ENCODE data around the gene PIK3R2.

Gene PIK3R2

DNA sequence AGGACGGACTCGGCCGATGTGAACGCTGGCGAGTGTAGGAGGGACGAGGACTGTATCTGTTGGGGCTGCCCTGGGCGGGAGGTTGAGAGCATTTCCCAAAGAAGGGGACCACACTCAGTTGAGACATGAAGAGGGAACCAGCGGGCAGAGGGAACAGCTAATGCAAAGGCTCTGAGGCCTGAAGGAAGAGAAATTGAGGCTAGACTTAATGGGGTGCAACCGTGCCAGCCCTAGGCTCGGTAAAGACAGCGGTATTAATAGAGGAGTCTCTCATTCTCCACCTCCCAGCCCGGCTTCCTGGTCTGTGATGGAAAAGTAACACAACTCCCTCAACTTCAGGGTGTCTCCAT lies 41.2 kb downstream of the PIK3R2 start:
- peak overlapping the region; percentile 90 for H3K4me3 ChIP-seq (ENCODE audit: low read length, poor library complexity, severe bottlenecking)
- peaks cover 12% of the 10 kb centered on the region for H3K79me2 ChIP-seq (ENCODE audit: insufficient read depth, low read length)
- no peaks in the 10 kb centered on the region for H3K9me3 ChIP-seq (ENCODE audit: insufficient read depth, low read depth, low read length)
- peaks cover 17% of the 10 kb centered on the region for H3K4me1 ChIP-seq (ENCODE audit: insufficient read depth, low read length, poor library complexity, severe bottlenecking)
- TF ChIP-seq CTCF (conservative IDR thresholded peaks at IDR 0.05; ENCODE audit: low read length) (no peak), EZH2phosphoT487 (IDR thresholded peaks at IDR 0.05; ENCODE audit: borderline replicate concordance) (no peak)
- H3F3A ChIP-seq (ENCODE audit: low read depth): 0 out of 2 replicates have a peak, but pooled peaks cover 7% of the 10 kb centered on the region
- peaks cover 2% of the 10 kb centered on the region; the same call in 1 of the 2 replicates for H3K36me3 ChIP-seq (ENCODE audit: insufficient read depth, low read length)
- H3K27me3 ChIP-seq (ENCODE audit: insufficient read depth, low read length, poor library complexity, severe bottlenecking): no peaks in the 10 kb centered on the region
- peak overlapping the region; percentile 84 for H3K9ac ChIP-seq (ENCODE audit: low read depth, low read length, poor library complexity, severe bottlenecking)
- no peak overlapping the region for H2AFZ ChIP-seq (ENCODE audit: low read length)
- H3K9me2 ChIP-seq (replicated peaks; ENCODE audit: low read depth, low read length): no peaks in the 10 kb centered on the region
- H3K4me2 ChIP-seq (ENCODE audit: low read depth, low read length, poor library complexity, severe bottlenecking): peak overlapping the region; percentile 88
- peaks cover 7% of the 10 kb centered on the region for H4K20me1 ChIP-seq (ENCODE audit: insufficient read depth, low read length, poor library complexity, severe bottlenecking)

DNA sequence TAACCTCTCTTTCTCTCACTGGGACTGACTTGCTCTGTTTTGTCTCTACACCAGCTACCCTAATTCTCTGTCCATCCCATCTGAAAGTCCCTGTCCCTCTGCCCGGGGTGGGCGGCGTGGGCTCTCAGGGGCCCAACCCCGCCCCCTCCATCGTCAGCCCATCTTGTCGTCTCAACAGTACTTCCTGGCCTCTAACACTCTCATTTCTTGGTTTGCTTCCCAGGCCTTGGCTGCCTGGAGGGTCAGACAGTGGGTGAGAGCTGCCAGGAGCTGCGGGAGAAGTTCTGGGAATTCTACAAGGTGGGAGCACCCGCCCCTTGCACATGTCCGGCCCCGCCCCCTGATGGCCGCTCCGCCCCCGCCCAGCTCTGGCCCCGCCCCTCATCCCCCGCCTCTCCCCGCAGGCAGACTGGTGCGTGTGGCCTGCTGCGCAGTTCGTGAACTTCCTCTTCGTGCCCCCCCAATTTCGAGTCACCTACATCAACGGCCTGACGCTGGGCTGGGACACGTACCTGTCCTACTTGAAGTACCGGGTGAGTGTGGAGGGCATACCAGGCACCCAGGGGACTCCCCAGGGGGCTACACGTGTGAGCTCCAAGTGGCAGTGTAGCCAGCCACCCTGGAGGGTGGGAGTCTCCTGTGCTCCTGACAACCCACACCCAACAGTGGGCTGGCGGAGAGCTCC lies 41.7 kb downstream of the PIK3R2 start:
- Histone ChIP-seq H4K20me1 (ENCODE audit: insufficient read depth, low read length, poor library complexity, severe bottlenecking) (peaks cover 7% of the 10 kb centered on the region), H3F3A (ENCODE audit: low read depth) (0 out of 2 replicates have a peak, but pooled peaks cover 7% of the 10 kb centered on the region), H3K9me3 (ENCODE audit: insufficient read depth, low read depth, low read length) (no peaks in the 10 kb centered on the region), H3K9ac (ENCODE audit: low read depth, low read length, poor library complexity, severe bottlenecking) (no peak overlapping the region), H3K36me3 (ENCODE audit: insufficient read depth, low read length) (peaks cover 2% of the 10 kb centered on the region; the same call in 1 of the 2 replicates), H2AFZ (ENCODE audit: low read length) (no peak overlapping the region), H3K4me1 (ENCODE audit: insufficient read depth, low read length, poor library complexity, severe bottlenecking) (peaks cover 17% of the 10 kb centered on the region), H3K9me2 (replicated peaks; ENCODE audit: low read depth, low read length) (no peaks in the 10 kb centered on the region), H3K27me3 (ENCODE audit: insufficient read depth, low read length, poor library complexity, severe bottlenecking) (no peaks in the 10 kb centered on the region), H3K79me2 (ENCODE audit: insufficient read depth, low read length) (peaks cover 12% of the 10 kb centered on the region), H3K4me2 (ENCODE audit: low read depth, low read length, poor library complexity, severe bottlenecking) (peak overlapping the region; percentile 88), H3K4me3 (ENCODE audit: low read length, poor library complexity, severe bottlenecking) (peak overlapping the region; percentile 90)
- TF ChIP-seq EZH2phosphoT487 (IDR thresholded peaks at IDR 0.05; ENCODE audit: borderline replicate concordance) (no peak), CTCF (conservative IDR thresholded peaks at IDR 0.05; ENCODE audit: low read length) (no peak)

- H3K9ac ChIP-seq (ENCODE audit: low read depth, low read length, poor library complexity, severe bottlenecking): no peak overlapping the region
- H3K27me3 ChIP-seq (ENCODE audit: insufficient read depth, low read length, poor library complexity, severe bottlenecking): no peaks in the 10 kb centered on the region
- H2AFZ ChIP-seq (ENCODE audit: low read length): no peak overlapping the region
- no peak overlapping the region for H3K4me2 ChIP-seq (ENCODE audit: low read depth, low read length, poor library complexity, severe bottlenecking)
- H3K4me3 ChIP-seq (ENCODE audit: low read length, poor library complexity, severe bottlenecking): no peak overlapping the region
- peaks cover 2% of the 10 kb centered on the region; the same call in 1 of the 2 replicates for H3K36me3 ChIP-seq (ENCODE audit: insufficient read depth, low read length)
- no peak for TF ChIP-seq EZH2phosphoT487 (IDR thresholded peaks at IDR 0.05; ENCODE audit: borderline replicate concordance)
- no peak for TF ChIP-seq CTCF (conservative IDR thresholded peaks at IDR 0.05; ENCODE audit: low read length)
- 0 out of 2 replicates have a peak, but pooled peaks cover 7% of the 10 kb centered on the region for H3F3A ChIP-seq (ENCODE audit: low read depth)
- H3K4me1 ChIP-seq (ENCODE audit: insufficient read depth, low read length, poor library complexity, severe bottlenecking): peaks cover 17% of the 10 kb centered on the region
- peaks cover 7% of the 10 kb centered on the region for H4K20me1 ChIP-seq (ENCODE audit: insufficient read depth, low read length, poor library complexity, severe bottlenecking)
- peaks cover 12% of the 10 kb centered on the region for H3K79me2 ChIP-seq (ENCODE audit: insufficient read depth, low read length)
- H3K9me3 ChIP-seq (ENCODE audit: insufficient read depth, low read depth, low read length): no peaks in the 10 kb centered on the region
- no peaks in the 10 kb centered on the region for H3K9me2 ChIP-seq (replicated peaks; ENCODE audit: low read depth, low read length)
Observed at GRCh38 chr19:18196511-18196845, 43.5 kb downstream of the PIK3R2 start.
